SK-N-MC (cell line): ENCODE results near the gene HPS3.

Experiments
- EZH2 ChIP-seq: fragments of 200-600 bp; sonication (generic); IDR thresholded peaks from one replicate; pipeline ENCODE4 v1.6.1; 2017; ENCODE audit warnings: antibody characterized with exemption
- POLR2AphosphoS5 ChIP-seq: IDR thresholded peaks from 2 replicates; pipeline ENCODE4 v1.6.1; 2012; ENCODE audit warnings: mild to moderate bottlenecking, low read depth, low read length, borderline replicate concordance

DNA sequence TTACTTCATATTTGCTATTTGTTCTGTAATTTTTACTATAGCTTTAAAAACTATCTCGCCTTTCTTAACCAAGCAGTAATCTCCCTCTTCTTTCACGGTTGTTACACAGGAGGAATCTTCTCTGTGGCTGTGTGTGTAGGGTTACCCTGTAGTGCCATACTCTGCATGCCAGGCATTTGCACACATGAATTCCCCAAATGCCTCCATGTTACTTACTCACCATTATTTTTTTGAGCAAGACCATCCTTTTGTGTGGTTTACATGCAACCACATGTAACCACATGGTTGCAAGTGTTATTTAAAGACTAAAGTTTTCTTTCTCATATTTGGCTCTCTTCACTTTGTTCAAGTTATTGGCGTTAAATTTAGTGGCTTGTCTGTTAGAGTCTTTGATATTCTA lies 45.5 kb downstream of the HPS3 start:
- TF ChIP-seq POLR2AphosphoS5 (no peak), EZH2 (no peak)
